GM23338 (cell line): ENCODE measurements around the gene PRRX1.

ENCODE experiments used
- CREB1 ChIP-seq: fragments of 250-450 bp; sonication (Bioruptor Pico); IDR thresholded peaks from 2 replicates; pipeline ENCODE4 v1.5.0; 2020; ENCODE audit warnings: low read depth, mild to moderate bottlenecking, moderate library complexity
- CTCF ChIP-seq, 2 experiments: fragments of 200-600 bp in 1 of 2; sonication (generic) in 1 of 2; conservative IDR thresholded peaks; 2 replicates each; pipeline versions ENCODE4 v1.5.1 to v1.6.1; 2016 to 2017; ENCODE audit warnings: antibody characterized with exemption in 2 of 2, low read depth in 2 of 2, mild to moderate bottlenecking in 2 of 2, moderate library complexity in 1 of 2
- EZH2 ChIP-seq: fragments of 200-600 bp; sonication (generic); IDR thresholded peaks from one replicate; pipeline ENCODE4 v1.8.0; 2017; ENCODE audit warnings: antibody characterized with exemption, mild to moderate bottlenecking, low read depth; ENCODE audit not compliant: unreplicated experiment
- EZH2phosphoT487 ChIP-seq: fragments of 200-600 bp; sonication (generic); IDR thresholded peaks from one replicate; pipeline ENCODE4 v1.8.1; 2018; ENCODE audit warnings: antibody characterized with exemption; ENCODE audit not compliant: unreplicated experiment
- NANOG ChIP-seq: IDR thresholded peaks from 2 replicates; pipeline ENCODE4 v1.6.1; 2016; ENCODE audit warnings: antibody characterized with exemption, borderline replicate concordance
- POLR2AphosphoS5 ChIP-seq: IDR thresholded peaks from 2 replicates; pipeline ENCODE4 v1.6.1; 2016; ENCODE audit warnings: antibody characterized with exemption, low read depth
- STAT1 ChIP-seq: IDR thresholded peaks from one replicate; pipeline ENCODE4 v1.6.1; 2016; ENCODE audit warnings: antibody characterized with exemption; ENCODE audit not compliant: unreplicated experiment
- ZNF331 ChIP-seq: fragments of 250-450 bp; sonication (Bioruptor Pico); IDR thresholded peaks from 2 replicates; pipeline ENCODE4 v1.5.0; 2020; ENCODE audit warnings: low read depth, mild to moderate bottlenecking, moderate library complexity
- TF ChIP-seq, protein P1 (sequence below): IDR thresholded peaks from one replicate; pipeline ENCODE4 v1.6.1; 2018; ENCODE audit warnings: antibody characterized with exemption; ENCODE audit not compliant: unreplicated experiment
- TF ChIP-seq, protein P2 (sequence below): IDR thresholded peaks from 2 replicates; pipeline ENCODE4 v1.6.1; 2016; ENCODE audit warnings: antibody characterized with exemption

GRCh38 chr1:170707117-170707516 lies 43.2 kb downstream of the PRRX1 start:
- TF ChIP-seq CREB1 (CRISPR knock-in tag) (no peak), EZH2phosphoT487 (no peak), CTCF (conservative IDR thresholded peaks at IDR 0.05; ENCODE audit: low read depth in 2 of 2) (no peak), POLR2AphosphoS5 (no peak), EZH2 (no peak), NANOG (no peak), ZNF331 (CRISPR knock-in tag) (no peak), STAT1 (no peak)
- TF ChIP-seq, protein P1, sequence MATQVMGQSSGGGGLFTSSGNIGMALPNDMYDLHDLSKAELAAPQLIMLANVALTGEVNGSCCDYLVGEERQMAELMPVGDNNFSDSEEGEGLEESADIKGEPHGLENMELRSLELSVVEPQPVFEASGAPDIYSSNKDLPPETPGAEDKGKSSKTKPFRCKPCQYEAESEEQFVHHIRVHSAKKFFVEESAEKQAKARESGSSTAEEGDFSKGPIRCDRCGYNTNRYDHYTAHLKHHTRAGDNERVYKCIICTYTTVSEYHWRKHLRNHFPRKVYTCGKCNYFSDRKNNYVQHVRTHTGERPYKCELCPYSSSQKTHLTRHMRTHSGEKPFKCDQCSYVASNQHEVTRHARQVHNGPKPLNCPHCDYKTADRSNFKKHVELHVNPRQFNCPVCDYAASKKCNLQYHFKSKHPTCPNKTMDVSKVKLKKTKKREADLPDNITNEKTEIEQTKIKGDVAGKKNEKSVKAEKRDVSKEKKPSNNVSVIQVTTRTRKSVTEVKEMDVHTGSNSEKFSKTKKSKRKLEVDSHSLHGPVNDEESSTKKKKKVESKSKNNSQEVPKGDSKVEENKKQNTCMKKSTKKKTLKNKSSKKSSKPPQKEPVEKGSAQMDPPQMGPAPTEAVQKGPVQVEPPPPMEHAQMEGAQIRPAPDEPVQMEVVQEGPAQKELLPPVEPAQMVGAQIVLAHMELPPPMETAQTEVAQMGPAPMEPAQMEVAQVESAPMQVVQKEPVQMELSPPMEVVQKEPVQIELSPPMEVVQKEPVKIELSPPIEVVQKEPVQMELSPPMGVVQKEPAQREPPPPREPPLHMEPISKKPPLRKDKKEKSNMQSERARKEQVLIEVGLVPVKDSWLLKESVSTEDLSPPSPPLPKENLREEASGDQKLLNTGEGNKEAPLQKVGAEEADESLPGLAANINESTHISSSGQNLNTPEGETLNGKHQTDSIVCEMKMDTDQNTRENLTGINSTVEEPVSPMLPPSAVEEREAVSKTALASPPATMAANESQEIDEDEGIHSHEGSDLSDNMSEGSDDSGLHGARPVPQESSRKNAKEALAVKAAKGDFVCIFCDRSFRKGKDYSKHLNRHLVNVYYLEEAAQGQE, result no peak
- TF ChIP-seq, protein P2, sequence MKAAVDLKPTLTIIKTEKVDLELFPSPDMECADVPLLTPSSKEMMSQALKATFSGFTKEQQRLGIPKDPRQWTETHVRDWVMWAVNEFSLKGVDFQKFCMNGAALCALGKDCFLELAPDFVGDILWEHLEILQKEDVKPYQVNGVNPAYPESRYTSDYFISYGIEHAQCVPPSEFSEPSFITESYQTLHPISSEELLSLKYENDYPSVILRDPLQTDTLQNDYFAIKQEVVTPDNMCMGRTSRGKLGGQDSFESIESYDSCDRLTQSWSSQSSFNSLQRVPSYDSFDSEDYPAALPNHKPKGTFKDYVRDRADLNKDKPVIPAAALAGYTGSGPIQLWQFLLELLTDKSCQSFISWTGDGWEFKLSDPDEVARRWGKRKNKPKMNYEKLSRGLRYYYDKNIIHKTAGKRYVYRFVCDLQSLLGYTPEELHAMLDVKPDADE, result no peak
